HG02943 (cell line): Measurements from ENCODE around the gene BMPR1A.

ENCODE experiments used
- ATAC-seq: cut with Tn5 transposase; IDR thresholded peaks from one replicate; pipeline ENCODE4 v1.9.1; 2021; ENCODE audit warnings: mild to moderate bottlenecking, low read depth, moderate library complexity; ENCODE audit not compliant: unreplicated experiment

BMPR1A gene

GRCh38 chr10:86756511-86757112 is at the start of gene BMPR1A:
TSS of gene BMPR1A (plus strand) at chr10:86756619. CDS start at chr10:86876019, 119,400 bp downstream.
- ATAC-seq: peak; percentile 40

GRCh38 chr10:86706977-86707376 is 49.4 kb upstream of the BMPR1A start:
- ATAC-seq: no peak

GRCh38 chr10:86707505-86707904 is 48.9 kb upstream of the BMPR1A start:
- ATAC-seq: no peak

- no peak for ATAC-seq
Observed at GRCh38 chr10:86708068-86708782, 48.2 kb upstream of the BMPR1A start.

GRCh38 chr10:86708783-86709380 is 47.5 kb upstream of the BMPR1A start:
- no peak for ATAC-seq

- ATAC-seq: no peak
Observed at GRCh38 chr10:86709396-86710185, 46.8 kb upstream of the BMPR1A start.

GRCh38 chr10:86710987-86711512 is 45.4 kb upstream of the BMPR1A start:
- peak; percentile 83 for ATAC-seq

GRCh38 chr10:86711513-86712316 is 44.7 kb upstream of the BMPR1A start:
- peak; percentile 46 for ATAC-seq

GRCh38 chr10:86712317-86712707 is 44.1 kb upstream of the BMPR1A start:
- ATAC-seq: peak; percentile 22

- ATAC-seq: no peak
Observed at GRCh38 chr10:86715156-86715795, 41.1 kb upstream of the BMPR1A start.

GRCh38 chr10:86715836-86716235 is 40.6 kb upstream of the BMPR1A start:
- no peak for ATAC-seq

- ATAC-seq: no peak
Observed at GRCh38 chr10:86716466-86716865, 40.0 kb upstream of the BMPR1A start.

- ATAC-seq: no peak
Observed at GRCh38 chr10:86718556-86718955, 37.9 kb upstream of the BMPR1A start.

- no peak for ATAC-seq
Observed at GRCh38 chr10:86721232-86721631, 35.2 kb upstream of the BMPR1A start.

GRCh38 chr10:86723009-86723408 is 33.4 kb upstream of the BMPR1A start:
- ATAC-seq: no peak

GRCh38 chr10:86724445-86724844 is 32.0 kb upstream of the BMPR1A start:
- no peak for ATAC-seq

GRCh38 chr10:86725980-86726676 is 30.3 kb upstream of the BMPR1A start:
- no peak for ATAC-seq

GRCh38 chr10:86726677-86726999 is 29.8 kb upstream of the BMPR1A start:
- ATAC-seq: no peak

- no peak for ATAC-seq
Observed at GRCh38 chr10:86727470-86727869, 28.9 kb upstream of the BMPR1A start.
